ENCODE measurements around the gene RGS12. TPM values are rescaled to one million over a fixed set of nuclear protein-coding genes. Genes with fewer than 3 reads are reported as not detected.

The RGS12 gene
- polyA plus RNA-seq, 1 of the 3 experiments (the other 2 are of a cell fraction): 18.4 TPM

- H3K9ac ChIP-seq: no peak overlapping the region
- TF ChIP-seq CHD2 (IDR thresholded peaks at IDR 0.05; ENCODE audit: low read length, partially characterized antibody) (no peak), RAD21 (IDR thresholded peaks at IDR 0.05; ENCODE audit: low read length) (no peak), POLR2AphosphoS5 (IDR thresholded peaks at IDR 0.05; ENCODE audit: low read depth, low read length) (no peak), YY1 (IDR thresholded peaks at IDR 0.05; ENCODE audit: low read depth) (no peak), SMC3 (IDR thresholded peaks at IDR 0.05; ENCODE audit: low read depth, low read length) (no peak), FOXJ3 (CRISPR knock-in tag; IDR thresholded peaks at IDR 0.05) (no peak), JUND (IDR thresholded peaks at IDR 0.05) (no peak), RFX5 (IDR thresholded peaks at IDR 0.05; ENCODE audit: low read length) (no peak)
- H3K27ac ChIP-seq (ENCODE audit: low read depth in 2 of 2, low read length in 1 of 2): no peak overlapping the region
- H3K79me2 ChIP-seq (ENCODE audit: insufficient read depth): no peaks in the 10 kb centered on the region
- ChIA-PET CTCF (interaction anchor here (1.3 to 1.6 kb wide), 2 partner anchors 54 to 232 kb away, joined by 3 read pairs; no protein-coding TSS in a partner anchor), POLR2A (no interaction called here)
- H3K9me3 ChIP-seq: no peaks in the 10 kb centered on the region
- H3K4me2 ChIP-seq: no peak overlapping the region
- 85% methylated on average over 6 of the region's 21 CpGs for WGBS (ENCODE audit: low lambda C conversion rate)
- H4K20me1 ChIP-seq (ENCODE audit: insufficient read depth): no peaks in the 10 kb centered on the region
- no peaks in the 10 kb centered on the region for H3K9me2 ChIP-seq
- H2AFZ ChIP-seq (ENCODE audit: low read depth): no peak overlapping the region
- DNase-seq: no peak
- no peaks in the 10 kb centered on the region for H3F3A ChIP-seq (replicated peaks; ENCODE audit: insufficient read depth)
- peaks cover 0 to 9% of the 10 kb centered on the region in 2 experiments; a peak in 1 of 4 replicates for H3K4me1 ChIP-seq (ENCODE audit: control insufficient read depth in 1 of 2, insufficient read depth in 2 of 2, low read depth in 1 of 2, low read length in 1 of 2)
- no peak overlapping the region for H3K4me3 ChIP-seq (ENCODE audit: low read depth in 2 of 2, low read length in 1 of 2)
- no peaks in the 10 kb centered on the region for H3K27me3 ChIP-seq (ENCODE audit: insufficient read depth)
- H3K36me3 ChIP-seq (replicated peaks in 1 of 2; ENCODE audit: control insufficient read depth in 1 of 2, insufficient read depth in 2 of 2, low read length in 1 of 2): peaks cover 0 to 4% of the 10 kb centered on the region in 2 experiments
These were observed 45.2 kb upstream of the RGS12 start for GRCh38 chr4:3247399-3248177.

DNA sequence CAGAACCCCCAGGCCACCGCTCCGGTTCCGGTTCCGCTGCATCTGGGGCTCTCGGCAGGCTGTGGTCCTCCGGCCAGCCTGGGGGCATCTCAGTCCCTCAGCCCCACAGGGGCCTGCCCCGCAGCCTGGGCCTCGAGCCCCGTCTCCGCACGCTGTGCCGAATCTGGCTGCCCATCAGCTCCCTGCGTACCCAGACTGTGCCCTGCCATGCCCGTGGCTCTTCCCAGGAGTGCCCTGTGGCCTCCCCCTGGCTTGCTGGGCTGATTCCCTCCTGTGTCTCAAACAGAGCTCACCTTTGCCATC is 44.7 kb upstream of the RGS12 start:
- H3K4me3 ChIP-seq (ENCODE audit: low read depth in 2 of 2, low read length in 1 of 2): no peak overlapping the region
- no peak overlapping the region for H3K27ac ChIP-seq (ENCODE audit: low read depth in 2 of 2, low read length in 1 of 2)
- no peaks in the 10 kb centered on the region for H3K9me2 ChIP-seq
- DNase-seq: no peak
- no peaks in the 10 kb centered on the region for H3F3A ChIP-seq (replicated peaks; ENCODE audit: insufficient read depth)
- no peaks in the 10 kb centered on the region for H3K9me3 ChIP-seq
- WGBS (ENCODE audit: low lambda C conversion rate): no CpG with 5 or more reads among the region's 14 CpGs
- H3K9ac ChIP-seq: no peak overlapping the region
- H3K36me3 ChIP-seq (replicated peaks in 1 of 2; ENCODE audit: control insufficient read depth in 1 of 2, insufficient read depth in 2 of 2, low read length in 1 of 2): peaks cover 0 to 4% of the 10 kb centered on the region in 2 experiments
- no peak overlapping the region for H3K4me2 ChIP-seq
- H3K4me1 ChIP-seq (ENCODE audit: control insufficient read depth in 1 of 2, insufficient read depth in 2 of 2, low read depth in 1 of 2, low read length in 1 of 2): peaks cover 0 to 9% of the 10 kb centered on the region in 2 experiments; a peak in 1 of 4 replicates
- ChIA-PET POLR2A (no interaction called here), CTCF (interaction anchor here (1.1 to 1.3 kb wide), 2 partner anchors 13 to 232 kb away, joined by 3 read pairs; no protein-coding TSS in a partner anchor)
- no peaks in the 10 kb centered on the region for H4K20me1 ChIP-seq (ENCODE audit: insufficient read depth)
- H3K79me2 ChIP-seq (ENCODE audit: insufficient read depth): no peaks in the 10 kb centered on the region
- H3K27me3 ChIP-seq (ENCODE audit: insufficient read depth): no peaks in the 10 kb centered on the region
- TF ChIP-seq POLR2AphosphoS5 (IDR thresholded peaks at IDR 0.05; ENCODE audit: low read depth, low read length) (no peak), YY1 (IDR thresholded peaks at IDR 0.05; ENCODE audit: low read depth) (no peak), TEAD4 (IDR thresholded peaks at IDR 0.05; ENCODE audit: borderline replicate concordance, insufficient read depth) (no peak), SIN3A (IDR thresholded peaks at IDR 0.05; ENCODE audit: borderline replicate concordance, low read depth, low read length) (no peak), MEF2A (IDR thresholded peaks at IDR 0.05; ENCODE audit: borderline replicate concordance, low read depth) (no peak), GABPA (IDR thresholded peaks at IDR 0.05; ENCODE audit: low read depth) (no peak), NRF1 (IDR thresholded peaks at IDR 0.05; ENCODE audit: low read depth, low read length) (no peak), TAF1 (IDR thresholded peaks at IDR 0.05; ENCODE audit: borderline replicate concordance, low read depth, low read length) (no peak), RFX5 (IDR thresholded peaks at IDR 0.05; ENCODE audit: low read length) (no peak)
- H2AFZ ChIP-seq (ENCODE audit: low read depth): no peak overlapping the region

Measured in SK-N-SH (cell line).